ENCODE measurements around the gene USP32. TPM values are rescaled to one million over a fixed set of nuclear protein-coding genes. Genes with fewer than 3 reads are reported as not detected.
A peak's percentile ranks its signal among the peaks of the same experiment; 100 is the strongest.
"Not testable (repeated sequence)": the region's sequence is repeated elsewhere in the genome, so short reads cannot be mapped to it uniquely, and the experiment has no call there.

USP32 gene
- polyA plus RNA-seq, 3 donors: 10.1 to 26.6 (median 16.6) TPM

GRCh38 chr17:60422162-60422665, 30.3 kb upstream of the USP32 start, which contains the start of gene CHCT1:
CHCT1 (plus strand) TSS chr17:60422489; CDS start chr17:60422593, 104 bp downstream.
- H3K9me3 ChIP-seq (replicated peaks in 1 of 2; ENCODE audit: control insufficient read depth in 1 of 2, insufficient read depth in 1 of 2, low read length in 2 of 2): no peaks in the 10 kb centered on the region
- H3K9ac ChIP-seq (ENCODE audit: insufficient read depth, low read length, poor library complexity, severe bottlenecking): peak within 1 kb of the TSS; percentile 87
- peak within 1 kb of the TSS; percentile 89 for H3K4me2 ChIP-seq (replicated peaks; ENCODE audit: extremely low read depth, low read length, poor library complexity, severe bottlenecking)
- intact Hi-C loops (cut with micrococcal nuclease): loop anchor here in 1 of 2 donors (10.0 kb wide), 1 partner anchor 57 kb away; no protein-coding TSS in a partner anchor
- H3K79me2 ChIP-seq (ENCODE audit: insufficient read depth, low read length): no peaks in the 10 kb centered on the region
- Mint-ChIP-seq H3K4me1 (peaks cover 16% of the 10 kb centered on the region), H3K9me3 (peaks cover 0 to 4% (median 0%) of the 10 kb centered on the region in 7 donors), H3K27me3 (ENCODE audit: low read depth in 3 of 3) (peaks cover 0 to 3% (median 0%) of the 10 kb centered on the region in 3 donors), H3K36me3 (no peaks in the 10 kb centered on the region), H3K27ac (peak within 1 kb of the TSS in 6 of 7 donors; percentile 76 to 94 (median 91)), H3K4me3 (peak within 1 kb of the TSS; percentile 81 to 95)
- WGBS (ENCODE audit: insufficient coverage): 35% methylated on average over 13 of the region's 18 CpGs
- no peaks in the 10 kb centered on the region for H3K36me3 ChIP-seq (replicated peaks in 1 of 2; ENCODE audit: control insufficient read depth in 1 of 2, insufficient read depth in 2 of 2, low read length in 2 of 2)
- peaks cover 10 to 16% of the 10 kb centered on the region in 2 donors for H3K4me1 ChIP-seq (ENCODE audit: control insufficient read depth in 1 of 2, insufficient read depth in 2 of 2, low read length in 2 of 2)
- no peak for DNase-seq
- no peaks in the 10 kb centered on the region for H3K27me3 ChIP-seq (ENCODE audit: control insufficient read depth in 2 of 2, insufficient read depth in 2 of 2, low read length in 2 of 2)
- no peaks in the 10 kb centered on the region for H4K20me1 ChIP-seq (ENCODE audit: insufficient read depth, low read length)
- no peak for TF ChIP-seq CTCF (IDR thresholded peaks at IDR 0.05)
- peak within 1 kb of the TSS in 1 of 2 donors; percentile 92 for H3K27ac ChIP-seq (ENCODE audit: low read depth in 1 of 2, low read length in 2 of 2)
- peak within 1 kb of the TSS; percentile 57 to 81 (median 69) for H3K4me3 ChIP-seq (replicated peaks in 1 of 3; ENCODE audit: low read depth in 2 of 3, low read length in 3 of 3)
- peak within 1 kb of the TSS; percentile 100 for H2AFZ ChIP-seq (ENCODE audit: insufficient read depth, low read depth, low read length, poor library complexity, severe bottlenecking)

- Histone ChIP-seq H2AFZ (ENCODE audit: insufficient read depth, low read depth, low read length, poor library complexity, severe bottlenecking) (peak overlapping the region; percentile 100), H3K4me2 (replicated peaks; ENCODE audit: extremely low read depth, low read length, poor library complexity, severe bottlenecking) (peak overlapping the region; percentile 89), H3K36me3 (replicated peaks in 1 of 2; ENCODE audit: control insufficient read depth in 1 of 2, insufficient read depth in 2 of 2, low read length in 2 of 2) (no peaks in the 10 kb centered on the region), H3K9ac (ENCODE audit: insufficient read depth, low read length, poor library complexity, severe bottlenecking) (peak overlapping the region; percentile 87), H3K4me1 (ENCODE audit: control insufficient read depth in 1 of 2, insufficient read depth in 2 of 2, low read length in 2 of 2) (peaks cover 10 to 16% of the 10 kb centered on the region in 2 donors), H3K9me3 (replicated peaks in 1 of 2; ENCODE audit: control insufficient read depth in 1 of 2, insufficient read depth in 1 of 2, low read length in 2 of 2) (no peaks in the 10 kb centered on the region), H3K27me3 (ENCODE audit: control insufficient read depth in 2 of 2, insufficient read depth in 2 of 2, low read length in 2 of 2) (no peaks in the 10 kb centered on the region), H3K27ac (ENCODE audit: low read depth in 1 of 2, low read length in 2 of 2) (peak overlapping the region in 1 of 2 donors; percentile 92), H3K79me2 (ENCODE audit: insufficient read depth, low read length) (no peaks in the 10 kb centered on the region), H3K4me3 (replicated peaks in 1 of 3; ENCODE audit: low read depth in 2 of 3, low read length in 3 of 3) (peak overlapping the region; percentile 57 to 81 (median 69)), H4K20me1 (ENCODE audit: insufficient read depth, low read length) (no peaks in the 10 kb centered on the region)
- Mint-ChIP-seq H3K9me3 (peaks cover 0 to 4% (median 0%) of the 10 kb centered on the region in 7 donors), H3K27ac (peak overlapping the region in 6 of 7 donors; percentile 76 to 94 (median 91)), H3K4me3 (peak overlapping the region; percentile 81 to 95), H3K4me1 (peaks cover 18% of the 10 kb centered on the region), H3K36me3 (no peaks in the 10 kb centered on the region), H3K27me3 (ENCODE audit: low read depth in 3 of 3) (peaks cover 0 to 3% (median 0%) of the 10 kb centered on the region in 3 donors)
- peak; percentile 62 to 70 (median 66) for DNase-seq
- intact Hi-C loops (cut with micrococcal nuclease): loop anchor here in 1 of 2 donors (10.0 kb wide), 1 partner anchor 57 kb away; no protein-coding TSS in a partner anchor
- 2% methylated on average over 63 of the region's 66 CpGs for WGBS (ENCODE audit: insufficient coverage)
- TF ChIP-seq CTCF (IDR thresholded peaks at IDR 0.05): peak; percentile 100
Observed at GRCh38 chr17:60421273-60422161, 29.6 kb upstream of the USP32 start.

- not testable (repeated sequence) for H3K36me3 ChIP-seq (replicated peaks in 1 of 2; ENCODE audit: control insufficient read depth in 1 of 2, insufficient read depth in 2 of 2, low read length in 2 of 2); H3K27me3 Mint-ChIP-seq (ENCODE audit: low read depth in 3 of 3); H3K9me3 Mint-ChIP-seq; H4K20me1 ChIP-seq (ENCODE audit: insufficient read depth, low read length); H3K27me3 ChIP-seq (ENCODE audit: control insufficient read depth in 2 of 2, insufficient read depth in 2 of 2, low read length in 2 of 2); H3K9ac ChIP-seq (ENCODE audit: insufficient read depth, low read length, poor library complexity, severe bottlenecking); H3K36me3 Mint-ChIP-seq; H3K4me3 Mint-ChIP-seq; H3K4me3 ChIP-seq (replicated peaks in 1 of 3; ENCODE audit: low read depth in 2 of 3, low read length in 3 of 3); H3K4me2 ChIP-seq (replicated peaks; ENCODE audit: extremely low read depth, low read length, poor library complexity, severe bottlenecking); H3K79me2 ChIP-seq (ENCODE audit: insufficient read depth, low read length); DNase-seq; H3K27ac Mint-ChIP-seq; H3K9me3 ChIP-seq (replicated peaks in 1 of 2; ENCODE audit: control insufficient read depth in 1 of 2, insufficient read depth in 1 of 2, low read length in 2 of 2); H3K27ac ChIP-seq (ENCODE audit: low read depth in 1 of 2, low read length in 2 of 2); H2AFZ ChIP-seq (ENCODE audit: insufficient read depth, low read depth, low read length, poor library complexity, severe bottlenecking)
- WGBS (ENCODE audit: insufficient coverage): no CpG with 5 or more reads among the region's 7 CpGs
- intact Hi-C loops (cut with micrococcal nuclease): loop anchor here in 1 of 2 donors (10.0 kb wide), 1 partner anchor 55 kb away; no protein-coding TSS in a partner anchor
- peaks cover 18% of the 10 kb centered on the region for H3K4me1 Mint-ChIP-seq
- H3K4me1 ChIP-seq (ENCODE audit: control insufficient read depth in 1 of 2, insufficient read depth in 2 of 2, low read length in 2 of 2): peaks cover 10 to 16% of the 10 kb centered on the region in 2 donors
Observed at GRCh38 chr17:60419875-60420274, 27.9 kb upstream of the USP32 start.

All from CD14-positive monocyte (primary cell).